ENCODE measurements around the gene NRAS.

- TF ChIP-seq POLR2AphosphoS5 (IDR thresholded peaks at IDR 0.05; ENCODE audit: low read depth, low read length) (no peak), CTCF (IDR thresholded peaks at IDR 0.05) (no peak), RCOR1 (IDR thresholded peaks at IDR 0.05; ENCODE audit: low read length) (no peak), RFX5 (IDR thresholded peaks at IDR 0.05; ENCODE audit: low read length) (no peak), EP300 (IDR thresholded peaks at IDR 0.05; ENCODE audit: borderline replicate concordance in 1 of 2, low read depth in 1 of 2, low read length in 1 of 2) (no peak), USF2 (IDR thresholded peaks at IDR 0.05; ENCODE audit: borderline replicate concordance, low read depth, low read length) (no peak), RXRA (IDR thresholded peaks at IDR 0.05; ENCODE audit: borderline replicate concordance, low read depth) (no peak), GABPA (IDR thresholded peaks at IDR 0.05; ENCODE audit: low read depth) (no peak), GATA2 (CRISPR knock-in tag; IDR thresholded peaks at IDR 0.05) (no peak)
- TF ChIP-seq, protein P1, sequence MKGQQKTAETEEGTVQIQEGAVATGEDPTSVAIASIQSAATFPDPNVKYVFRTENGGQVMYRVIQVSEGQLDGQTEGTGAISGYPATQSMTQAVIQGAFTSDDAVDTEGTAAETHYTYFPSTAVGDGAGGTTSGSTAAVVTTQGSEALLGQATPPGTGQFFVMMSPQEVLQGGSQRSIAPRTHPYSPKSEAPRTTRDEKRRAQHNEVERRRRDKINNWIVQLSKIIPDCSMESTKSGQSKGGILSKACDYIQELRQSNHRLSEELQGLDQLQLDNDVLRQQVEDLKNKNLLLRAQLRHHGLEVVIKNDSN (IDR thresholded peaks at IDR 0.05; ENCODE audit: borderline replicate concordance, low read depth), result no peak
- TF ChIP-seq, protein P2, sequence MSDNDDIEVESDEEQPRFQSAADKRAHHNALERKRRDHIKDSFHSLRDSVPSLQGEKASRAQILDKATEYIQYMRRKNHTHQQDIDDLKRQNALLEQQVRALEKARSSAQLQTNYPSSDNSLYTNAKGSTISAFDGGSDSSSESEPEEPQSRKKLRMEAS (IDR thresholded peaks at IDR 0.05; ENCODE audit: low read depth), result no peak
These were observed 46.2 kb downstream of the NRAS start for GRCh38 chr1:114670083-114671010.

Data from SK-N-SH (cell line).